ENCODE measurements around the gene AIP.

Gene AIP

DNA sequence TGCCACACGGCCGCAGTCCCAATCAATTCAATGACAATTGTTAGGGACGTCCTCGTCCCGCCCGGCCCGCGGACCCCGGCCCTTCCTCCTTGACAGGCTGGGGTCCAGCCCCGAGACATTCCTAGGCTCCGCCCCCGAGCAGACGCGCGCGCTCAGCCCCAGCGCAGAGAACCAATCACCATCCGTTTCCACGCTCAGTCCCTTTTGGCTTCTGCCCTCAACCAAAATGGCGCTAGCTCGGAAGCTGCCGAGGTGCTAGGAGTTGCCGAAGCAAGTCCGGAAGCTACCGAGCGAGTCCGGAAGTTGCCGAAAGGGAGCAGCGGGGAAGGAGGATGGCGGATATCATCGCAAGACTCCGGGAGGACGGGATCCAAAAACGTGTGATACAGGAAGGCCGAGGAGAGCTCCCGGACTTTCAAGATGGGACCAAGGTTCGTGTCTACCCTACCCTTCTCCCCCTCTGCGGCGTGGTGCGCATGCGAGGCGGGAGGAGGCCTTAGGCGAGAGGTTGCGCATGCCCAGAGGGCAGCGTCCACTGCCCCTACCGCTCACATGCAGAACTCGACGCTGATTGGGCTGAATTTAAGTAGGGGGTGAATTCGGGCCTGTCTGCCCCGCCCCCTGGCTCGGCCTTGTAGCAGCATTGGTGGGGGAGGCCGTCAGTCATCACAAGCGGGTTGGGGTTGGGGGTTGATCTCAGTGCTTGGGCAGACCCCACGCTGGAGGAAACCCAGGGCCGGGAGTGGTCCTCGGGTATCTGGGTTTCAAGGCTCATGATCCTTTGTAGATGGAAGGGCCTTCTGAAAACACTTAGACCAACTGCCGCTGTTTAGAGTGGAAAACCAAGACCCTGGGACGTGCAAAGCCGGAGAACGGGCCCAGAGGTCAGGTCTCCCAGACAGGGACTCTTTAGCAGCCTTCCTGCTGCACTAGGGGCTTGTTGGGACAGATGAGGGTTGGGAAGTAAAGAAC is at the start of gene AIP:
TSS of gene AIP (plus strand) at position 200 of the 972 bp plus-strand sequence. CDS start at position 333, 133 bp downstream.
- DNase-seq (ENCODE audit: low read depth in 1 of 2, low spot score in 1 of 2), result peak; percentile 91 to 93

DNA sequence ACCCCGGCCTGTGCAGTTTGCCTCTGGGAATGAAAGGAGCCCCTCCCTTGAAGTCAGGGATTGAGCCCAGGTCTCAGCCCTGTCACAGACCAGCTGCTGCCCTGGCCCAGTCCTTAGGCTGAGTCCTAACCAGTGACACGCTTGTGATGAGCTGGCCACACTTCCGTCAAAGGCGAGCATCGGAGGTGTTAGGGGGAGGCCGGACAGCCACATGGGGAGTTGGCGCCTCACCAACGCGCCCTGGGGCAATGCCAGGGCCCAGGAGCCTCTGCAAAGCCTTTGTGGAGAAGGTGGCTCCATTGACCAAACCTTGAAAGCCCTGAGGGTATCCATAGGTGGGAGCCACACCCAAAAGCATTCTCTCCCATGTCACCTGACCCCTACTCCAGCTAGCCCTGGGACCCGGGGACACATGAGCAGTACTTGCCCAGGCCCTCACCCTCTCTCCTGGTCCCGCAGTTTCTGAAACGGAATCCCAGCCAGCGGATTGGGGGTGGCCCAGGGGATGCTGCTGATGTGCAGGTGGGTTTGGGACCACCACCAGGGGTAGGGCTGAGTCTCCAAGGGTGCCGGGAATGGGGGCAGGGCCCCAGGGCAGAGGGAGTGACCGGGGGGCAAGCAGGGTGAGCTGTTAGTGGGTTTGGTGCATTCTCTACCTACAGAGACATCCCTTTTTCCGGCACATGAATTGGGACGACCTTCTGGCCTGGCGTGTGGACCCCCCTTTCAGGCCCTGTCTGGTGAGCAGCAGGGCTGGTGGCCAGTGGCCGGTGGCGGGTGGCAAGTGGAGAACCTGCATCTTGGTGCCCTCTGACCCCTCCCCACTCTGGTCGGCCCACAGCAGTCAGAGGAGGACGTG is 49.1 kb upstream of the AIP start:
- DNase-seq (ENCODE audit: low read depth in 1 of 2, low spot score in 1 of 2), result no peak

DNA sequence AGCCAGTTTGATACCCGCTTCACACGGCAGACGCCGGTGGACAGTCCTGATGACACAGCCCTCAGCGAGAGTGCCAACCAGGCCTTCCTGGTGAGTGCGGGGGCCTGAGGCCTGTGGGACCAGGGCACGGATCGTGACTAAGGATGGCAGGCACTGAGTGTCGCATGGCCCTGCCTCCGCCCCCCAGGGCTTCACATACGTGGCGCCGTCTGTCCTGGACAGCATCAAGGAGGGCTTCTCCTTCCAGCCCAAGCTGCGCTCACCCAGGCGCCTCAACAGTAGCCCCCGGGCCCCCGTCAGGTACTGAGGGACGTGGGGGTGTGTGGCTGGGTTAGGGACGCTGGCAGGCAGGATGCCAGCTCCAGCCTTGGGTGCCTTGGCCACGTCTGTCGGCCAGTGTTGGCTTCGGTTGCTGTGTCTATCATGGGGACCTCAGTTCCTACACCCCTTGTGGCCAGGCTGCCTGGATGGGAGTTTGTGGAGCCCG is 48.4 kb upstream of the AIP start:
- DNase-seq (ENCODE audit: low read depth in 1 of 2, low spot score in 1 of 2), result no peak

DNA sequence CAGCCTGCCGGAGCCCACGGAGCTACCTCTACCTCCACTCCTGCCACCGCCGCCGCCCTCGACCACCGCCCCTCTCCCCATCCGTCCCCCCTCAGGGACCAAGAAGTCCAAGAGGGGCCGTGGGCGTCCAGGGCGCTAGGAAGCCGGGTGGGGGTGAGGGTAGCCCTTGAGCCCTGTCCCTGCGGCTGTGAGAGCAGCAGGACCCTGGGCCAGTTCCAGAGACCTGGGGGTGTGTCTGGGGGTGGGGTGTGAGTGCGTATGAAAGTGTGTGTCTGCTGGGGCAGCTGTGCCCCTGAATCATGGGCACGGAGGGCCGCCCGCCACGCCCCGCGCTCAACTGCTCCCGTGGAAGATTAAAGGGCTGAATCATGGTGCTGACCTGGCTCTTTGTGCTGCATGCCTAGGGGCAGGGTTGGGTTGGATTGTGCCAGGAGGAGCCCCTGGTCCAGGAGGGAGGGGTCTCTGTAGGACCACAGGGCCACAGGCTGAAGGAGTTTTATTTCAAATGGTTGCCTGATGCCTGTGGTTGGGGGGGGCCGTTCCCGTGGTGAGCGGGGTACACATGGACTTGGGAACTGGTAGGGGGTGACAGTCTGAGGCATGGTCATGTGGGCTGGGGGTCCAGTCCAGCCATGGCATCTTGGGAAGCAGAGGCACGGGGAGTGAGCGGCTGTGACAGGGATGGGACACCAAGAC is 47.6 kb upstream of the AIP start:
- no peak for DNase-seq (ENCODE audit: low read depth in 1 of 2, low spot score in 1 of 2)

DNA sequence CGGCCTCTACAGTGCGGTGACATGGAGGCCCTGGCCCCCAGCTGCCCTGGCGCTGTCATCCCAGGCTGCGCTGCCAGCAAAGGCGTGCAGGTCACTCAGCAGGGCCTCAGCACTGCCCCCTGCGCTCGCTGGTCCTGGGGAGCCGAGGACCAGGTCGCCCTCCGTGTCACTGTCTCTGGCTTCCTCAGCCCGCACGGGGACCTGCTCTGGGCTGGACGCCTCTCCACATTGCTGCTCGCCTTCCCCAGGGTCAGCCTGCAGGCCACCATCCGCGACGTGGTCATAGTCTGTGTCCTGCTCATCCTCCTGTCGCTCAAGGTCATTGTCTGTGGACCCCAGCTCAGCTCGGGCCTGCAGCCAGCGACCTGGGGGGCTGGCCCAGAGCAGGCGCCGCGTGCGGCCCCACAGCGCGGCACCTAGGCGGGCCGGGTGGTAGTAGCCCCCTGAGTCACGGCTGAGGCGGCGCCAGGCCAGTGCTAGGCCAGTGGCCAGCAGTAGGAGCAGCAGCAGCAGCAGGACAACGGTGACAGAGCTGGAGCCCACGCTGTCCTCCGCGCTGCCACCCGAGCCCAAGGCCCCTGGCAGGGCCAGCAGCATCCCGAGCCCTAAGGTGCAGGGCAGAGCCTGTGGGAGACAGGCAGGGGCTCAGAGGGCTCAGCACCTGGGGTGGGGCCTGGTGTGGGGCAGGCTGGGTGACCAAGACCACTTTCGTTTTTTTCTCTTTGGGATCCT is 46.9 kb upstream of the AIP start:
- no peak for DNase-seq (ENCODE audit: low read depth in 1 of 2, low spot score in 1 of 2)

DNA sequence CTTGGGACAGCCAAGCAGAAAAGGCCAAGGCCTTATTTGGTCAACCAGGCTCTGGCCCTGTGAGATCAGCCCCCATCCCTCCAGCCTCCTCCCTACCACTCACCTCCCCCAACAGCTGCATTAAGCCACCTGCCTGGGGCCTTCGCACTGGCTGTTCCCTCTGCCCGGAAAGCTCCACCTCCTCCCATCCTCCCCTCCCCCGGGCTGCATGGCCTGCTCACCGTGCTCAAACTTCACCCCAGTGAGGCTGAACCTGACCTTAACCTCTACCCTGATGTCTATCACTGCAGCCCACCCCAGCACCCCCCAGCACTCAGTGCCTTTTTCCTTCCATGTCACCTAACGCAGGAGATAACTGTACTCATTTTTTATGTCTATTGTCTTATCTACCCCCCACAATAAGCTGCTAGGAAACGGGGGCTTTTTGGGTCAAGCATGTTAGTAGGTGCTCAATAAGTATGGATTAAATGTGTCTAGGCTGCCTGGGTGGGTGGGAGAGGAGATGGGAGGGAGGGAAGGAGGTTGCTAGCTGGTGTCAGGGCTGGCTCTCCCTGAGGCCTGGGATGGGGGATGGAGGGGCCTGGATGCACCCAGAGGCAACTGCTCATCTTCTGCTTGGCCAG is 46.3 kb upstream of the AIP start:
- peak; percentile 47 to 59 for DNase-seq (ENCODE audit: low read depth in 1 of 2, low spot score in 1 of 2)

DNA sequence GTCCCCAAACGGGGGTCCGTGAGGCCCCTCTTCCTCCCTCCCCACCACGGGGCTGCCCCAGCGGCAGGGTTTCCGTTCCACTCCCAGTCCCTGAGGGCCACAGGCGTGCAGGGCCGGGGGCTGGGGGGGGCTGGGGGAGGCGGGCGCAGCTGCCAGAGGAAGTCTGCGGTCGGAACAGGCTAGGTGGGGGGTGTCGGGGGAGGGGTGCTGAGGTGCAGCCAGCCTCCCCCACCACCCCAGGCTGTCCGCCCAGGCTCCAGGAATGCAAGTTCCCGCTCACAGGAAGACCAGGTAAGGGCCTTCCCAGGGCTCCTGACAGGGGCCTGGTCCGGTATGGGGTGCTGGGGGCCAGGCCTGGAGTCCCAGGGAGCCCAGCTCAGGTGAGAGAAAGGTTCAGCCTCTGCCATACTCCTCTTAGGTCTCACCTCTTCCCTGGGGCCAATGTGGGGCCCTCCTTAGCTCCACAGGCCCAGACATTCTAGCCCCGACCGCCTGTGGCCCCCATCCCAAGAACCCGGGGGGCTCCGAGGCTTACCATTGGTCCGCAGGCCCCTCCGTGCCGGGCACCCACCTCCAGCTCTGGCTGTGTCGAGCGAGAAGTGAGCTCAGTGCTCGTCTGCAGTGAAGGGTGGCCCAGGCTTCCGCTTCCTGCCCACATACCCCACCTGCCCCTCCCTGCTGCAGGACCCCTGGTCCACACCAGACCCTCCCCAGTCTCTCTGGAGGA is 45.6 kb upstream of the AIP start, which contains the start of gene PTPRCAP:
TSS of gene PTPRCAP (minus strand) at position 601 of the 727 bp plus-strand sequence. CDS start at position 538, 63 bp downstream.
- peak; percentile 61 to 70 for DNase-seq (ENCODE audit: low read depth in 1 of 2, low spot score in 1 of 2)

DNA sequence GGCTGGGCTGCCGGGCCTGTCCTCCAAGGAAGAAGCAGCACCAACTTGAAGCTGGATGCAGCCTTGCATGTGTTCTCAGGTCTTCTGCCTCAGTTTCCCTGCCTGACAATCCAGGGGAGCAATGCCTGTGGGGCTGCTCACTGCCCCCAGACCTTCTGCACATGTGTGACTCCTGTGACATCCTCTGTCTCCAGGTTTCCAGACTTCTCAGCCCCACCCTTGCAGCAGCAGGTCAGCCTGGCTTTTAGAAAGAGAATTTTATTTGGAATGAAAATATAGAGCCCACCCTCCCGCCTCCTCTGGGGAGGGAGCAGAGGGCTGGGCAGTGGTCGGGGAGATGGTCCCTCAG is 45.0 kb upstream of the AIP start:
- no peak for DNase-seq (ENCODE audit: low read depth in 1 of 2, low spot score in 1 of 2)

DNA sequence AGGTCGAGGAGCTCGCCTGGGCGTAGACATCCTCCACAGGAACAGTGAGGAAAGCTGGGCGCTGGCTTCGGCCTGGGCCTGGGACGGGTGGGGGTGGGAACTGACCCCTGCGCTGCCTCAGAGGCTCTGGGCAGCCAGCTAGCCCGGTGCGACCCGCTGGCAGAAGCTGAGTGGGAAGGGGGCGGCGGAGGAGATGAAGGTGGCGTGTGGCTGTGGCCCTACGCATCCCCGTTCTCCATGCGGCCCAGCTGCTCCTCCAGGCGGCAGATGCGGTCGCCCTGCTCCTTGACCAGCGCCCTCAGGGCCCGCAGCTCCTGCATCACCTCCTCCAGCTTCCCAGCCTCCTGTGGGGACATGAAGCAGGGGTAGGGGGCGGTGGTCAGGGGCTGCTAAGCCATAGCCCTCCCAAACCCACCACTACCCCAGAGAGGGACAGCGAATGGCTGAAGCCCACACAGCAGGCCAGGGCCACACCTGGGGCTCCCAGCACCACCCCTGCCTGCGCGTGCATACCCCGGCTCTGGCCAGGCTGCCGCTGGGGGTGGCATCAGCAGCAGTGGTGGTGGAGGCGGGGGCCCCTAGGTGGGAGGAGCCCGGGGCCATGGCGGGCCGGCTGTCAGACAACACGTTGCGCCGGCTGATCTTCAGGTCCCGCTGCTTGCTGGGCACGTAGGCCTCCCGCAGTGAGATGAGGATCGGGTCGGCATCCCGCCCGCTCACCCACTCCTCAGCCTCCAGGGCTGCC is 44.5 kb upstream of the AIP start:
- peak; percentile 57 to 66 for DNase-seq (ENCODE audit: low read depth in 1 of 2, low spot score in 1 of 2)

DNA sequence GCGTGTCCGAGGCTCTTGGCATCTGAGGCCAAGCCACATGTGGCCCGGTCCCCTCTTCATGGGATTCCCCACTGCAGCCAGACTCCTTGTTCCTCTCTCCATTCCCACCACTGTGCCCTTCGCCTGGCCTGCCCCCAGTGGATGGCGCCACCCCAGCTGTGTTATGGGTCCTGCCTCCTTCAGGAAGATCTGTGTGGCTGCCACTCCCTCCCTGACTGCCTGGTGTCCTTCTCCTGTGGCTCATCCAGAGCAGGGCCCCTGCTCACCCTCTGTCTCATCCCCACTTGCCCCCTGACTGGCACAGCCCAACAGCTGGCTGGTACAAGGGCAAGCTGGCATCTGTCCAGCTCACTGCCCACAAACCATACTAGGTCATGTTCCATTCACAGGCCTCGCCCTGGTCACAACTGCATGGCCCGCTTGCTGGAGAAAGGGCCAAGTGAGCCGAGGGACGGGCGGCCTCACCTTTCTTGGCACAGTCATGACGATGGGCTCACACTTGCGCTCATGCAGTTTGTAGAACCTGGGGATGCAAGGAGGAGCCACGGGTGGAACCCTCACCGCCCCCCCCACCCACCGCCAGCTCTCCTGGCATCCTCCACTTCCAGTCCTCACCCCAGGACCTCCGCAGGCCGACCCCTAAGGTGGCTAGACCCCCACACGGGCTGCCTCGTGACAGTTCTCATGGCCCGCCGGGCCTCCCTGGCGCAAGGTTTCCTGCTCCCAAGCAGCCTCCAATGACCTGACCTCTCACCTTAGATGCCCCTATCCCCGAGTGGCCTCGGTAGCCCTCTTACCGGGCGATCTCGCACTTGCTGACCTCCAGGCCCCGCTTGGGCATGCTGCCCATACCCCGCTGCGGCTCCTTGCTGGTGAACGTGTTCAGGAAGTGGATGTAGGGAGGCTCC is 43.3 kb upstream of the AIP start:
- no peak for DNase-seq (ENCODE audit: low read depth in 1 of 2, low spot score in 1 of 2)

DNA sequence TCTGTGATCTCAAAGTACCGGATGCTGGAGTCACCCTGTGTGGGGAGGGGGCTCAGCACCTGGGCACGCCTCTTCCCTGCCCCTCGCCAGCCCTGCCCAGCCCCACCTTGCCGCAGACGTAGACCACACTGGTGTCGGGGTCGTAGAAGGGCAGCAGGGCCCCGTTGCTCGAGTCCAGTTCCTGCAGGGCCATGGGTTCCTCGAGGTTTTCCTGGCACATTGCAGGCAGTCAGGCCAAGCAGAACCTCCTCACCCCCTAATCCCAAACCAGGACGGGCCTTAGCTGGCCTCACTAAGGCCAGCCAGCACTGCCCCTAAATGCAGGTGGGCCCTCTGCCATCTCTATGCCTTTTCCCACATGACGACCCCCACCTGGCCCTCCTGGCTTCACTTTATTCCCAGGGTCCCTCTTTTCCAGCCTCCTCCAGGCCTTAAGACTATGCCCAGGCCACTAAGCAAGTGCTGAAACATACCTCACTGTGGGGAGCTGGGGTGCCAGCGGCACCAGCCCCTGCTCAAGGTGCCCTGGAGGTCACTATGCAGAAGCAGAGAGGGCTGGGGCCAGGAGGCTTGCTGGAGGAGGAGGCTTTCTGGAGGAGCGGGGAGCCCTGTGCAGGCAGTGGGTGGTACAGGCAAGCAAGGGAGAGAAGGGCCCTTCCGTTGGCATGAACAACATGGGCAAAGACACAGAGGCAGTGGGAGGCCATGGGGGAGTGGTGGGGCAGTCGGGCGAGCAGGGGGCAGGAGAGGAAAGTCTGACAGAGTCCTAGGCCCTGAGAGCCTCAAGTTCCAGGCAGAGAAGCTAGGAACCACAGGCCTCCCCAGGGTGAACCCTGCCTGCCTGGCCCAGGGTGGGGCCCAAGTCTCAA is 42.4 kb upstream of the AIP start:
- DNase-seq (ENCODE audit: low read depth in 1 of 2, low spot score in 1 of 2), result no peak

DNA sequence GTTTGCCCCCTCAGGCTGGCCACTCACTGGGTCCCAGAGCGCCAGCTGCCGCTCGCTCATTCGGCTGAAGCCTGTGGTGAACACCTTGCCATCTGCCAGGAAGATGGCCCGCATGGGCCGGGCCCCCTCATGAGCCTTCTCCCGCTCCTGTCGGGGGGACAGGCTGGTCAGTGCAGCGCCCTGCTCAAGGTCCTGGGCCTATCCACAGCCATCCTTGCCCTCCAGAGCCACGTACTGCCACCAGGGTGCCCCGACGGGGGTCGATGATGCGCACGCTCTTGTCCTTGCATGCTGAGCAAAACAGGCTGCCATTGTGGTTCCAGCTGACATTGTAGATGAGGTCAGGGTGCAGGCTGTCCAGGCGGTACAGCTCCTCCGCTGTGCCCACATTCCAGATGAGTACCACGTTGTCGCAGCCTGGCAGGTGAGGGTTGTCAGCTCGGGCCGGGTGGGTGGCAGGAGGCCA is 41.7 kb upstream of the AIP start:
- DNase-seq (ENCODE audit: low read depth in 1 of 2, low spot score in 1 of 2), result no peak

DNA sequence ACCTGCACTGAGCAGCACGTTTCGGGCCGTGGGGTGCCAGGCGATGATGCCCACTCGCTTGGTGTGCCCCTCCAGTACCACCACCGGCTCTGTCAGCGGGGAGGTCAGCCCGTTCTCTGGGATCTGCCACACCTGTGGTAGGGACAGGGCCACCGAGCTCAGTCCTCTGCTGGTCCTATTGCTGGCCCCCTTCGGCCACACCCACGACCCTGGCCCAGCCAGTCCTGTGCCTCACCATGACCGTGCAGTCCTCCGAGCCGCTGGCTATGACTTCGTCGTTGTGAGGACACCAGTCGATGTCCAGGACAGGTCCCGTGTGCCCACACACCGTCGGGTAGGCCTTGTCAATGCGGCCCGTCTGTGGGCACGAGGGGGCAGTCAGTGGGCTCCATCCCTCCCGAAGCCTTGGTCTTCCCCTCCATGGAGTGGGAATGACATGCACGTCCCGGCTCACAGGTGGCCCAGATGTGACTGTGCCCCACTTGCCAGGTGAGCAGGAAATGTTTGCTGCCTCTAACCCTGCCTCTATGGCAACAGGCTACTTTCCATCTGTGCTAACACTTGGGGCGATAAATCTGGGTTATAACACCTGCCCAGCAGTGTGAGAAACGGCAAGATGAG is 41.0 kb upstream of the AIP start:
- no peak for DNase-seq (ENCODE audit: low read depth in 1 of 2, low spot score in 1 of 2)

DNA sequence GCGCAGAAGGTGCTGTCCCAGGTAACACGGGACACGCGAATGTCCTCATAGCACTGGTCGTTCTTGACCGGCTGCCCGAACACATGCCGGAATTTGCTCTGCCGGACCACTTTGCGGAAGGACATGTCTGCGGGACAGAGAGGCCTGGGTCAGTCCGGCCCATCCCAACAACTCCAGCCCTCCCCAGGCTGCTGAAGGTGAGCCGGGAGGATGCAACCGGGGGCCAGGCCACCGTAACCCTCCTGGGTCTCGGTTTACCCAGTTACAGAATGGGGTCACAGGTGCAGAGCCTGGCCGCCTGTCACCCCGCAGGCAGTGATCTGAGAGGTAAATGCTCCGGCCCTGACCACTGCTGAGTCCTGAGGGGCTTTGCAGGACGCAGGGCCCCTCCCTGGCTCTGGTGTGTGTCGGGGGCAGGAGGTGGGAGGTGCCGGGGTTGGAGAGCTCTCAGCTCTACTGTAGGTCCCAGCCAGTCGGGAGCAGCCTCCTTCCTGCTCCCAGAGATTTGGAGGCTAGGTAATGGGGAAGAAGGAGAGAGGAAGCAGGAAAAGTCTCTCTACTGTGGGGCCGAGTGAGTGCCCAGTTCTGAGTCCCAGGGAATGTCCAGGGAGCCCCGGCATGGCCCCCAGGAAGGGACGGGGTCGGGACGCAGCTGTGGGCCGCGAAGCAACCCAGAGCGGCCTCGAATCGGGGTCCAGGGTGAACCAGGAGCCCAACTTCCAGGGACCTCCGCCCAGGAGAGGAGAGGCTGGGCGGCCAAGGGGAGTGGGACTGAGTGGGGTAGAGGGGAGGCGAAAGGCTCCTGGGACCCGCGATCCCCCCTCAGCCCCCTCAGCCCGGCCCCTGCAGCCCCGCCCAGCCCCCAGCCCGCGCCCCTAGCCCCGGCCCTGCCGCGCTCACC is 40.1 kb upstream of the AIP start:
- DNase-seq (ENCODE audit: low read depth in 1 of 2, low spot score in 1 of 2), result no peak

DNA sequence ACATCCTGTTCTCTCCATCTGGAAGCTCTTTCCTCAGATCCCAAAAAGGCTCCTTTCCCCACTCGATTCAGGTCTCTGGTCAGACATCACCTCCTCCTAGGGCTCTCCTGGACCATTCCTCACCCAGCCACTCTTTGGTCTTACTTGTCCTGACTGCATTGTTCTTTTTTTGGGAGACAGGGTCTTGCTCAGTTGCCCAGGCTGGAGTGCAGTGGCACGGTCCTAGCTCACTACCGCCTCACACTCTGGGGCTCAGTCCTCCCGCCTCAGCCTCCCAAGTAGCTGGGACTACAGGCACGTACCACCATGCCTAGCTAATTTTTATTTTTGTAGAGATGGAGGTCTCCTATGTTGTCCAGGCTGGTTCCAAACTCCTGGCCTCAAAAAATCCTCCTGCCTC is 37.3 kb upstream of the AIP start:
- no peak for DNase-seq (ENCODE audit: low read depth in 1 of 2, low spot score in 1 of 2)

All from stimulated activated CD4-positive, alpha-beta T cell treated with anti-CD3 and anti-CD28 coated beads, Interleukin-15, amount 100 ng/mL, for 1 hour (primary cell).